Naive thymus-derived CD8-positive, alpha-beta T cell (primary cell): Measurements from ENCODE around the gene GDPD2. TPM values are rescaled to one million over a fixed set of nuclear protein-coding genes. Genes with fewer than 3 reads are reported as not detected.

Experiments
- ATAC-seq, 2 donors: fragments of 150-1000 bp; cut with Tn5 transposase in 1 of 2; sonication (Bioruptor Pico), chemical (Tn5 transposase) in 1 of 2; 1 replicate in 1 of 2; 2 replicates in 1 of 2; pipeline ENCODE4 v1.10.0; 2021; ENCODE audit warnings: mild to moderate bottlenecking in 2 of 2, moderate library complexity in 2 of 2
- POLR2A ChIA-PET: fragments of 350-600 bp; sonication (Branson Sonifier 250); formaldehyde crosslinking; loops from one replicate; lab custom pipeline; 2021; ENCODE audit warnings: antibody characterized with exemption; lab: Charles Lee
- DNase-seq, 10 donors: peaks; one replicate each; pipeline versions ENCODE4 v3.0.0 to v3.0.0-alpha.2; 2020 to 2022
- H3K27ac Mint-ChIP-seq, 10 donors: one replicate each; pipeline ENCODE4 v1.8.0; 2020 to 2022; ENCODE audit warnings: mild to moderate bottlenecking in 10 of 10, mixed read lengths in 10 of 10, moderate library complexity in 4 of 10, inconsistent platforms in 1 of 10
- H3K27me3 Mint-ChIP-seq, 5 donors: one replicate each; pipeline ENCODE4 v1.8.0; 2021 to 2022; ENCODE audit warnings: mixed read lengths in 5 of 5
- H3K36me3 Mint-ChIP-seq, 3 donors: one replicate each; pipeline ENCODE4 v1.8.0; 2020 to 2022; ENCODE audit warnings: mixed read lengths in 3 of 3, mild to moderate bottlenecking in 2 of 3, inconsistent platforms in 1 of 3
- H3K4me1 Mint-ChIP-seq, 4 donors: one replicate each; pipeline ENCODE4 v1.8.0; 2021 to 2022; ENCODE audit warnings: mixed read lengths in 4 of 4
- H3K4me3 Mint-ChIP-seq, 10 donors: one replicate each; pipeline ENCODE4 v1.8.0; 2020 to 2022; ENCODE audit warnings: mild to moderate bottlenecking in 10 of 10, mixed read lengths in 10 of 10, moderate library complexity in 6 of 10, inconsistent platforms in 1 of 10
- H3K9me3 Mint-ChIP-seq, 9 donors: one replicate each; pipeline ENCODE4 v1.8.0; 2020 to 2022; ENCODE audit warnings: mixed read lengths in 9 of 9, mild to moderate bottlenecking in 3 of 9, inconsistent platforms in 1 of 9, moderate library complexity in 1 of 9
- polyA plus RNA-seq, 3 donors: library from polyadenylated mRNA; unstranded; fragments of 300-500 nt; fragmentation: Illumina TruSeq; gene quantifications; one replicate each; pipeline ENCODE4 v1.2.3, GENCODE V29; 2021
- total RNA-seq, 8 experiments: library from RNA in 2 of 8; stranded (reverse) in 2 of 8; gene quantifications; one replicate each; pipeline ENCODE4 v1.2.3 and lab custom pipeline; 2021 to 2026

The GDPD2 gene
- total and polyA plus RNA-seq, 5 experiments from 2014 or later, result not detected

- Mint-ChIP-seq H3K9me3 (no peaks in the 10 kb centered on the region), H3K4me3 (peak overlapping the region; percentile 79 to 90 (median 86)), H3K36me3 (peaks cover 0 to 4% (median 3%) of the 10 kb centered on the region in 3 donors), H3K27ac (peak overlapping the region; percentile 53 to 92 (median 81)), H3K27me3 (no peaks in the 10 kb centered on the region), H3K4me1 (peaks cover 16 to 48% (median 38%) of the 10 kb centered on the region in 4 donors)
- POLR2A ChIA-PET, result interaction anchor here (0.6 kb wide), 1 partner anchor 662 kb away, joined by 4 read pairs; the partner anchor contains the start of gene MED12
- ATAC-seq, result no peak
- peak in 1 of 10 donors; percentile 2 for DNase-seq
Measured at GRCh38 chrX:70455366-70456202, 32.5 kb downstream of the GDPD2 start.

GRCh38 chrX:70456256-70456655, 33.1 kb downstream of the GDPD2 start:
- POLR2A ChIA-PET, result interaction anchor here (0.5 kb wide), 1 partner anchor 52 kb away, joined by 3 read pairs; no protein-coding TSS in a partner anchor
- peak in 1 of 10 donors; percentile 28 for DNase-seq
- H3K4me3 Mint-ChIP-seq, result peak overlapping the region; percentile 79 to 90 (median 86)

GRCh38 chrX:70461026-70461425, 37.9 kb downstream of the GDPD2 start:
- POLR2A ChIA-PET, result no interaction called here
- ATAC-seq, result no peak
- no peaks in the 10 kb centered on the region for H3K27me3 Mint-ChIP-seq
- no peak overlapping the region for H3K27ac Mint-ChIP-seq
- no peak for DNase-seq
- H3K9me3 Mint-ChIP-seq, result no peaks in the 10 kb centered on the region
- no peak overlapping the region for H3K4me3 Mint-ChIP-seq
- peaks cover 6 to 13% (median 12%) of the 10 kb centered on the region in 4 donors for H3K4me1 Mint-ChIP-seq
- peaks cover 0 to 10% (median 9%) of the 10 kb centered on the region in 3 donors for H3K36me3 Mint-ChIP-seq

More at GRCh38 chrX:70456256-70456655, 33.1 kb downstream of the GDPD2 start:
- Mint-ChIP-seq H3K27ac (peak overlapping the region in 9 of 10 donors; percentile 33 to 82 (median 79)), H3K27me3 (no peaks in the 10 kb centered on the region), H3K4me1 (peaks cover 16 to 48% (median 39%) of the 10 kb centered on the region in 4 donors), H3K36me3 (peaks cover 0 to 8% (median 4%) of the 10 kb centered on the region in 3 donors), H3K9me3 (no peaks in the 10 kb centered on the region)
- no peak for ATAC-seq

- H3K4me3 Mint-ChIP-seq, result peak overlapping the region in 1 of 10 donors; percentile 26
- POLR2A ChIA-PET, result no interaction called here
- H3K4me1 Mint-ChIP-seq, result peaks cover 0 to 2% (median under 1%) of the 10 kb centered on the region in 4 donors
Measured at GRCh38 chrX:70464051-70464450, 40.9 kb downstream of the GDPD2 start.

GRCh38 chrX:70466968-70467367, 43.9 kb downstream of the GDPD2 start:
- POLR2A ChIA-PET, result no interaction called here
- Mint-ChIP-seq H3K4me1 (peaks cover 5 to 14% (median 11%) of the 10 kb centered on the region in 4 donors), H3K36me3 (peaks cover 3 to 11% (median 5%) of the 10 kb centered on the region in 3 donors), H3K27ac (no peak overlapping the region), H3K9me3 (no peaks in the 10 kb centered on the region), H3K4me3 (no peak overlapping the region), H3K27me3 (no peaks in the 10 kb centered on the region)
- DNase-seq, result no peak
- ATAC-seq, result no peak

More at GRCh38 chrX:70464051-70464450, 40.9 kb downstream of the GDPD2 start:
- ATAC-seq (no peak), DNase-seq (no peak)
- no peaks in the 10 kb centered on the region for H3K27me3 Mint-ChIP-seq
- H3K9me3 Mint-ChIP-seq, result no peaks in the 10 kb centered on the region
- peaks cover 5 to 15% (median 12%) of the 10 kb centered on the region in 3 donors for H3K36me3 Mint-ChIP-seq
- H3K27ac Mint-ChIP-seq, result peak overlapping the region in 1 of 10 donors; percentile 40

GRCh38 chrX:70468709-70469108, 45.6 kb downstream of the GDPD2 start:
- ATAC-seq (no peak), DNase-seq (no peak)
- H3K27me3 Mint-ChIP-seq, result no peaks in the 10 kb centered on the region
- no peak overlapping the region for H3K27ac Mint-ChIP-seq
- no peaks in the 10 kb centered on the region for H3K9me3 Mint-ChIP-seq
- no peak overlapping the region for H3K4me3 Mint-ChIP-seq
- H3K36me3 Mint-ChIP-seq, result peaks cover 3 to 9% (median 5%) of the 10 kb centered on the region in 3 donors
- peaks cover 5 to 17% (median 11%) of the 10 kb centered on the region in 4 donors for H3K4me1 Mint-ChIP-seq
- POLR2A ChIA-PET, result no interaction called here

- peaks cover 6 to 17% (median 11%) of the 10 kb centered on the region in 4 donors for H3K4me1 Mint-ChIP-seq
- peak in 1 of 2 donors; percentile 33 for ATAC-seq
- no peaks in the 10 kb centered on the region for H3K27me3 Mint-ChIP-seq
- no peak for DNase-seq
- peaks cover 5 to 8% (median 5%) of the 10 kb centered on the region in 3 donors for H3K36me3 Mint-ChIP-seq
- POLR2A ChIA-PET, result no interaction called here
- H3K9me3 Mint-ChIP-seq, result no peaks in the 10 kb centered on the region
- no peak overlapping the region for H3K27ac Mint-ChIP-seq
- no peak overlapping the region for H3K4me3 Mint-ChIP-seq
Measured at GRCh38 chrX:70470850-70471289, 47.8 kb downstream of the GDPD2 start.

- peaks cover 0 to 7% (median 4%) of the 10 kb centered on the region in 4 donors for H3K4me1 Mint-ChIP-seq
- H3K36me3 Mint-ChIP-seq, result peaks cover 0 to 15% (median 2%) of the 10 kb centered on the region in 3 donors
- H3K27me3 Mint-ChIP-seq, result no peaks in the 10 kb centered on the region
- H3K4me3 Mint-ChIP-seq, result no peak overlapping the region
- POLR2A ChIA-PET, result no interaction called here
- no peak overlapping the region for H3K27ac Mint-ChIP-seq
- no peaks in the 10 kb centered on the region for H3K9me3 Mint-ChIP-seq
- no peak for ATAC-seq
- no peak for DNase-seq
Measured at GRCh38 chrX:70476166-70476933, 53.2 kb downstream of the GDPD2 start.

- POLR2A ChIA-PET, result no interaction called here
Measured at GRCh38 chrX:70476934-70477733, 54.0 kb downstream of the GDPD2 start.

GRCh38 chrX:70477734-70478075, 54.6 kb downstream of the GDPD2 start:
- POLR2A ChIA-PET, result no interaction called here
- H3K27ac Mint-ChIP-seq, result no peak overlapping the region
- peaks cover 0 to 6% (median 1%) of the 10 kb centered on the region in 4 donors for H3K4me1 Mint-ChIP-seq
- H3K9me3 Mint-ChIP-seq, result no peaks in the 10 kb centered on the region
- H3K36me3 Mint-ChIP-seq, result peaks cover 4 to 22% (median 5%) of the 10 kb centered on the region in 3 donors
- H3K27me3 Mint-ChIP-seq, result no peaks in the 10 kb centered on the region
- no peak overlapping the region for H3K4me3 Mint-ChIP-seq
- DNase-seq, result no peak
- ATAC-seq, result no peak

More at GRCh38 chrX:70476934-70477733, 54.0 kb downstream of the GDPD2 start:
- Mint-ChIP-seq H3K9me3 (no peaks in the 10 kb centered on the region), H3K36me3 (peaks cover 4 to 21% (median 5%) of the 10 kb centered on the region in 3 donors), H3K4me1 (peaks cover 0 to 6% (median 1%) of the 10 kb centered on the region in 4 donors), H3K4me3 (no peak overlapping the region), H3K27me3 (no peaks in the 10 kb centered on the region), H3K27ac (no peak overlapping the region)
- ATAC-seq, result no peak
- no peak for DNase-seq

GRCh38 chrX:70478526-70479245, 55.6 kb downstream of the GDPD2 start:
- H3K36me3 Mint-ChIP-seq, result peaks cover 4 to 25% (median 7%) of the 10 kb centered on the region in 3 donors
- no peaks in the 10 kb centered on the region for H3K27me3 Mint-ChIP-seq
- no peak for ATAC-seq
- H3K4me3 Mint-ChIP-seq, result no peak overlapping the region
- peaks cover 0 to 6% (median 0%) of the 10 kb centered on the region in 4 donors for H3K4me1 Mint-ChIP-seq
- no peaks in the 10 kb centered on the region for H3K9me3 Mint-ChIP-seq
- DNase-seq, result no peak
- POLR2A ChIA-PET, result no interaction called here
- no peak overlapping the region for H3K27ac Mint-ChIP-seq
